ENCODE results near the gene TIMM21. TPM values are rescaled to one million over a fixed set of nuclear protein-coding genes. Genes with fewer than 3 reads are reported as not detected.

TIMM21 gene
- total RNA-seq, 1 donor from 2014 or later: 27.5 TPM

- no peak overlapping the region for H3K4me3 Mint-ChIP-seq (ENCODE audit: low read depth)
These were observed 21.4 kb upstream of the TIMM21 start for GRCh38 chr18:74126684-74127655.

GRCh38 chr18:74128159-74128558, 20.2 kb upstream of the TIMM21 start:
- Mint-ChIP-seq H3K27ac (no peak overlapping the region), H3K27me3 (peaks cover 20% of the 10 kb centered on the region), H3K4me3 (ENCODE audit: low read depth) (no peak overlapping the region), H3K36me3 (ENCODE audit: insufficient read depth) (peaks cover 2% of the 10 kb centered on the region), H3K4me1 (ENCODE audit: low read depth) (peaks cover 19% of the 10 kb centered on the region), H3K9me3 (ENCODE audit: low read depth) (no peaks in the 10 kb centered on the region)
- TF ChIP-seq, protein P1, sequence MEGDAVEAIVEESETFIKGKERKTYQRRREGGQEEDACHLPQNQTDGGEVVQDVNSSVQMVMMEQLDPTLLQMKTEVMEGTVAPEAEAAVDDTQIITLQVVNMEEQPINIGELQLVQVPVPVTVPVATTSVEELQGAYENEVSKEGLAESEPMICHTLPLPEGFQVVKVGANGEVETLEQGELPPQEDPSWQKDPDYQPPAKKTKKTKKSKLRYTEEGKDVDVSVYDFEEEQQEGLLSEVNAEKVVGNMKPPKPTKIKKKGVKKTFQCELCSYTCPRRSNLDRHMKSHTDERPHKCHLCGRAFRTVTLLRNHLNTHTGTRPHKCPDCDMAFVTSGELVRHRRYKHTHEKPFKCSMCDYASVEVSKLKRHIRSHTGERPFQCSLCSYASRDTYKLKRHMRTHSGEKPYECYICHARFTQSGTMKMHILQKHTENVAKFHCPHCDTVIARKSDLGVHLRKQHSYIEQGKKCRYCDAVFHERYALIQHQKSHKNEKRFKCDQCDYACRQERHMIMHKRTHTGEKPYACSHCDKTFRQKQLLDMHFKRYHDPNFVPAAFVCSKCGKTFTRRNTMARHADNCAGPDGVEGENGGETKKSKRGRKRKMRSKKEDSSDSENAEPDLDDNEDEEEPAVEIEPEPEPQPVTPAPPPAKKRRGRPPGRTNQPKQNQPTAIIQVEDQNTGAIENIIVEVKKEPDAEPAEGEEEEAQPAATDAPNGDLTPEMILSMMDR (IDR thresholded peaks at IDR 0.05; ENCODE audit: unreplicated experiment): no peak
- DNase-seq (ENCODE audit: low spot score, unreplicated experiment): no peak

More at GRCh38 chr18:74126684-74127655, 21.4 kb upstream of the TIMM21 start:
- H3K4me1 Mint-ChIP-seq (ENCODE audit: low read depth): peaks cover 7% of the 10 kb centered on the region
- TF ChIP-seq, protein P1 (IDR thresholded peaks at IDR 0.05; ENCODE audit: unreplicated experiment): no peak
- H3K27ac Mint-ChIP-seq: no peak overlapping the region
- DNase-seq (ENCODE audit: low spot score, unreplicated experiment): no peak
- H3K9me3 Mint-ChIP-seq (ENCODE audit: low read depth): no peaks in the 10 kb centered on the region
- H3K36me3 Mint-ChIP-seq (ENCODE audit: insufficient read depth): no peaks in the 10 kb centered on the region
- peaks cover 20% of the 10 kb centered on the region for H3K27me3 Mint-ChIP-seq

- DNase-seq (ENCODE audit: low spot score, unreplicated experiment): no peak
- TF ChIP-seq, protein P1 (IDR thresholded peaks at IDR 0.05; ENCODE audit: unreplicated experiment): no peak
- H3K4me3 Mint-ChIP-seq (ENCODE audit: low read depth): no peak overlapping the region
- peaks cover 3% of the 10 kb centered on the region for H3K9me3 Mint-ChIP-seq (ENCODE audit: low read depth)
- H3K27ac Mint-ChIP-seq: no peak overlapping the region
- peaks cover 4% of the 10 kb centered on the region for H3K36me3 Mint-ChIP-seq (ENCODE audit: insufficient read depth)
- peaks cover 7% of the 10 kb centered on the region for H3K27me3 Mint-ChIP-seq
- peaks cover 21% of the 10 kb centered on the region for H3K4me1 Mint-ChIP-seq (ENCODE audit: low read depth)
These were observed 17.2 kb upstream of the TIMM21 start for GRCh38 chr18:74131124-74131523.

- no peak for DNase-seq (ENCODE audit: low spot score, unreplicated experiment)
- Mint-ChIP-seq H3K36me3 (ENCODE audit: insufficient read depth) (peaks cover 4% of the 10 kb centered on the region), H3K4me1 (ENCODE audit: low read depth) (peaks cover 21% of the 10 kb centered on the region), H3K27ac (no peak overlapping the region), H3K4me3 (ENCODE audit: low read depth) (no peak overlapping the region), H3K27me3 (no peaks in the 10 kb centered on the region), H3K9me3 (ENCODE audit: low read depth) (peaks cover 3% of the 10 kb centered on the region)
- TF ChIP-seq, protein P1 (IDR thresholded peaks at IDR 0.05; ENCODE audit: unreplicated experiment): no peak
These were observed 16.1 kb upstream of the TIMM21 start for GRCh38 chr18:74132201-74132600.

DNA sequence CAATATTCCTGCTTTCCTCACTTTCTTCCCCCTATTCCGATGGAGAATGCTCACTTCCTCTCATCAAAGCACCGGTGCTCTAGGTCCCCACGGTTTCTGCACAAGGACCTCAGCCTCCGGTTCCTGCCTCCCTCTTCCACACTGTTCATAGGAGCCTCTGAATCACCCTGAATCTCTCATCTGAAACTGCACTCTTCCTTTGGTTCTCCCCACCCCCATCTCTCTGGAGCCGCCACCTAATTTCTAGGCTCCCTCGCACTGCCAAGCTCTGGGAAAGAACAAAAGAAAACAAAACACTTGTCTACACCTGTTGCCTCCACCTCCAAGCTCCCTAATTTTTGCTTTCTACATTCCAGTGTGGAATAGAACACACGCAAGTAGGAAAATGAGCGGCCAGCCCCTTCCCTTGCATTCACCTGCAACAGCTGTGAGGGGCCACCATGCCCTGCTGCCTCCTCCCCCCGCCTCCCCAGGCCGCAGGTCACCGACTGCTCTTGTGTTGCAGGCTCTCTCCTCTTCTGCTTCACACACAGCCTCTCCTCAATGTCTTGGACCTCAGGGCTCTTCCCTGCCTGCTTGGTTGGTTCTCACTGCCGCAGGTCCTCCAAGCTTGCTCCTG, 10.3 kb upstream of the TIMM21 start:
- TF ChIP-seq, protein P1 (IDR thresholded peaks at IDR 0.05; ENCODE audit: unreplicated experiment): no peak
- H3K27ac Mint-ChIP-seq: no peak overlapping the region

More for the DNA sequence above, 10.3 kb upstream of the TIMM21 start:
- Mint-ChIP-seq H3K9me3 (ENCODE audit: low read depth) (peaks cover 3% of the 10 kb centered on the region), H3K36me3 (ENCODE audit: insufficient read depth) (peaks cover 4% of the 10 kb centered on the region), H3K27me3 (peaks cover 24% of the 10 kb centered on the region), H3K4me3 (ENCODE audit: low read depth) (no peak overlapping the region), H3K4me1 (ENCODE audit: low read depth) (peaks cover 12% of the 10 kb centered on the region)
- DNase-seq (ENCODE audit: low spot score, unreplicated experiment): no peak
